Activated B cell treated with CpG ODN at 0.5 μM for 24 hours (primary cell): ENCODE data around the gene KMO. TPM values are rescaled to one million over a fixed set of nuclear protein-coding genes. Genes with fewer than 3 reads are reported as not detected.

Experiments used
- ATAC-seq: fragments of 200-7000 bp; cut with Tn5 transposase; one replicate; pipeline ENCODE4 v1.10.0; 2021; ENCODE audit warnings: low read depth, mild to moderate bottlenecking, moderate library complexity
- CTCF ChIA-PET: fragments of 350-600 bp; sonication (Branson Sonifier 250); formaldehyde crosslinking; loops from one replicate; lab custom pipeline; 2021; ENCODE audit warnings: antibody characterized with exemption; lab: Charles Lee
- POLR2A ChIA-PET: fragments of 350-600 bp; sonication (Branson Sonifier 250); formaldehyde crosslinking; loops from one replicate; lab custom pipeline; 2021; ENCODE audit warnings: antibody characterized with exemption; lab: Charles Lee
- DNase-seq: peaks from one replicate; pipeline ENCODE4 v3.0.0; 2022
- H3K27ac Mint-ChIP-seq: one replicate; pipeline ENCODE4 v1.8.0; 2020; ENCODE audit warnings: mixed read lengths
- H3K27me3 Mint-ChIP-seq: one replicate; pipeline ENCODE4 v1.8.0; 2021; ENCODE audit warnings: mixed read lengths
- H3K36me3 Mint-ChIP-seq: one replicate; pipeline ENCODE4 v1.8.0; 2021; ENCODE audit warnings: low read depth, mixed read lengths
- H3K4me1 Mint-ChIP-seq: one replicate; pipeline ENCODE4 v1.8.0; 2021; ENCODE audit warnings: mixed read lengths
- H3K4me3 Mint-ChIP-seq: one replicate; pipeline ENCODE4 v1.8.0; 2020; ENCODE audit warnings: mild to moderate bottlenecking, mixed read lengths
- H3K9me3 Mint-ChIP-seq: one replicate; pipeline ENCODE4 v1.8.0; 2020; ENCODE audit warnings: mixed read lengths
- CTCF ChIP-seq: fragments of 200-600 bp; IDR thresholded peaks from one replicate; pipeline ENCODE4 v1.8.0; 2022; ENCODE audit warnings: antibody characterized with exemption, mild to moderate bottlenecking
- intact Hi-C: fragments of 100-400 bp; cut with micrococcal nuclease; formaldehyde crosslinking; loops from one replicate; pipeline ENCODE4 v1.15.1; 2024
- total RNA-seq: library from RNA; stranded (reverse); gene quantifications from 2 replicates; pipeline ENCODE4 v1.2.3, GENCODE V29; 2022

The KMO gene
- total RNA-seq, 1 donor from 2014 or later = 53.6 TPM

GRCh38 chr1:241495741-241496140 is 36.4 kb upstream of the KMO start:
- no peak overlapping the region for H3K4me3 Mint-ChIP-seq
- intact Hi-C loops = no loop called here
- CTCF ChIA-PET = no interaction called here

GRCh38 chr1:241499910-241500309 is 32.3 kb upstream of the KMO start:
- intact Hi-C loops = loop anchor here (1.0 kb wide), 2 partner anchors 612 to 768 kb away; no protein-coding TSS in a partner anchor
- ChIA-PET CTCF (no interaction called here), POLR2A (interaction anchor here (0.6 kb wide), 1 partner anchor 12 kb away, joined by 5 read pairs; no protein-coding TSS in a partner anchor)
- Mint-ChIP-seq H3K27ac (no peak overlapping the region), H3K9me3 (no peaks in the 10 kb centered on the region), H3K4me3 (no peak overlapping the region), H3K4me1 (no peaks in the 10 kb centered on the region), H3K36me3 (peaks cover 84% of the 10 kb centered on the region), H3K27me3 (no peaks in the 10 kb centered on the region)
- TF ChIP-seq CTCF = no peak
- ATAC-seq = no peak
- DNase-seq = no peak

More at GRCh38 chr1:241495741-241496140, 36.4 kb upstream of the KMO start:
- Mint-ChIP-seq H3K4me1 (peaks cover 2% of the 10 kb centered on the region), H3K36me3 (peaks cover 62% of the 10 kb centered on the region), H3K27me3 (no peaks in the 10 kb centered on the region), H3K9me3 (no peaks in the 10 kb centered on the region), H3K27ac (no peak overlapping the region)
- TF ChIP-seq CTCF = no peak
- POLR2A ChIA-PET = no interaction called here
- no peak for ATAC-seq
- DNase-seq = no peak

GRCh38 chr1:241503444-241503843 is 28.7 kb upstream of the KMO start:
- CTCF ChIA-PET = interaction anchor here (1.1 kb wide), 1 partner anchor 18 kb away, joined by 3 read pairs; no protein-coding TSS in a partner anchor
- no peak for ATAC-seq
- intact Hi-C loops = no loop called here

GRCh38 chr1:241507189-241507863 is 24.9 kb upstream of the KMO start:
- DNase-seq (no peak), ATAC-seq (no peak)
- H3K27ac Mint-ChIP-seq = no peak overlapping the region
- H3K4me1 Mint-ChIP-seq = no peaks in the 10 kb centered on the region
- ChIA-PET POLR2A (no interaction called here), CTCF (no interaction called here)
- H3K9me3 Mint-ChIP-seq = no peaks in the 10 kb centered on the region
- H3K36me3 Mint-ChIP-seq = peaks cover 82% of the 10 kb centered on the region
- no peak overlapping the region for H3K4me3 Mint-ChIP-seq
- no peaks in the 10 kb centered on the region for H3K27me3 Mint-ChIP-seq
- intact Hi-C loops = no loop called here
- no peak for TF ChIP-seq CTCF

More at GRCh38 chr1:241503444-241503843, 28.7 kb upstream of the KMO start:
- Mint-ChIP-seq H3K36me3 (peaks cover 81% of the 10 kb centered on the region), H3K4me3 (no peak overlapping the region), H3K4me1 (no peaks in the 10 kb centered on the region), H3K27me3 (no peaks in the 10 kb centered on the region), H3K9me3 (no peaks in the 10 kb centered on the region), H3K27ac (no peak overlapping the region)
- DNase-seq = no peak
- TF ChIP-seq CTCF = no peak
- POLR2A ChIA-PET = no interaction called here

GRCh38 chr1:241513378-241513777 is 18.8 kb upstream of the KMO start:
- no peak for TF ChIP-seq CTCF
- intact Hi-C loops = loop anchor here (10.0 kb wide), 1 partner anchor 179 kb away; no protein-coding TSS in a partner anchor
- POLR2A ChIA-PET = no interaction called here
- no peak for DNase-seq
- no peak overlapping the region for H3K4me3 Mint-ChIP-seq
- no peaks in the 10 kb centered on the region for H3K27me3 Mint-ChIP-seq
- H3K27ac Mint-ChIP-seq = no peak overlapping the region
- CTCF ChIA-PET = no interaction called here
- H3K4me1 Mint-ChIP-seq = peaks cover 19% of the 10 kb centered on the region
- ATAC-seq = no peak
- peaks cover 61% of the 10 kb centered on the region for H3K36me3 Mint-ChIP-seq
- no peaks in the 10 kb centered on the region for H3K9me3 Mint-ChIP-seq
